Activated CD8-positive, alpha-beta T cell treated with anti-CD3 and anti-CD28 coated beads for 36 hours (primary cell): ENCODE results near the gene STIM1. TPM values are rescaled to one million over a fixed set of nuclear protein-coding genes. Genes with fewer than 3 reads are reported as not detected.

Experiments
- ATAC-seq: fragments of 200-7000 bp; cut with Tn5 transposase; one replicate; pipeline ENCODE4 v1.10.0; 2021; ENCODE audit warnings: mild to moderate bottlenecking, moderate library complexity
- CTCF ChIA-PET: fragments of 350-600 bp; sonication (Branson Sonifier 250); formaldehyde crosslinking; loops from one replicate; lab custom pipeline; 2021; ENCODE audit warnings: antibody characterized with exemption; lab: Charles Lee
- POLR2A ChIA-PET: fragments of 350-600 bp; sonication (Branson Sonifier 250); formaldehyde crosslinking; loops from one replicate; lab custom pipeline; 2021; ENCODE audit warnings: antibody characterized with exemption; lab: Charles Lee
- DNase-seq: peaks from one replicate; pipeline ENCODE4 v3.0.0-alpha.2; 2020
- H3K27ac Mint-ChIP-seq: one replicate; pipeline ENCODE4 v1.8.0; 2021; ENCODE audit warnings: mild to moderate bottlenecking, mixed read lengths
- H3K27me3 Mint-ChIP-seq: one replicate; pipeline ENCODE4 v1.8.0; 2021; ENCODE audit warnings: mixed read lengths
- H3K36me3 Mint-ChIP-seq: one replicate; pipeline ENCODE4 v1.8.0; 2021; ENCODE audit warnings: low read depth, mixed read lengths
- H3K4me1 Mint-ChIP-seq: one replicate; pipeline ENCODE4 v1.8.0; 2021; ENCODE audit warnings: low read depth, mixed read lengths
- H3K4me3 Mint-ChIP-seq: one replicate; pipeline ENCODE4 v1.8.0; 2021; ENCODE audit warnings: mild to moderate bottlenecking, moderate library complexity, mixed read lengths
- H3K9me3 Mint-ChIP-seq: one replicate; pipeline ENCODE4 v1.8.0; 2021; ENCODE audit warnings: mixed read lengths
- CTCF ChIP-seq: fragments of 200-600 bp; IDR thresholded peaks from one replicate; pipeline ENCODE4 v1.8.0; 2022; ENCODE audit warnings: antibody characterized with exemption, mild to moderate bottlenecking
- intact Hi-C: fragments of 100-400 bp; cut with micrococcal nuclease; formaldehyde crosslinking; loops from one replicate; pipeline ENCODE4 v1.10.0; 2022
- total RNA-seq, 2 experiments: library from RNA; stranded (reverse); gene quantifications; one replicate each; pipeline ENCODE4 v1.2.3, GENCODE V29; 2021

The STIM1 gene
- total RNA-seq, 2 experiments from 2014 or later, result 60.8 to 61.4 TPM

GRCh38 chr11:4054643-4055042, 199.2 kb downstream of the STIM1 start:
- DNase-seq (no peak), ATAC-seq (no peak)
- intact Hi-C loops, result loop anchor here (5.0 kb wide), 1 partner anchor 67 kb away; no protein-coding TSS in a partner anchor
- Mint-ChIP-seq H3K9me3 (peaks cover 2% of the 10 kb centered on the region), H3K27ac (no peak overlapping the region), H3K27me3 (no peaks in the 10 kb centered on the region), H3K4me1 (peaks cover 24% of the 10 kb centered on the region), H3K4me3 (no peak overlapping the region), H3K36me3 (peaks cover 38% of the 10 kb centered on the region)
- CTCF ChIA-PET, result interaction anchor here (1.3 to 7.5 kb wide), 3 partner anchors 15 to 200 kb away, joined by 3 to 64 read pairs (median 9); no protein-coding TSS in a partner anchor
- POLR2A ChIA-PET, result no interaction called here
- TF ChIP-seq CTCF, result no peak

GRCh38 chr11:4059424-4059823, 204.0 kb downstream of the STIM1 start:
- ChIA-PET CTCF (interaction anchor here (1.4 to 7.5 kb wide), 3 partner anchors 13 to 210 kb away, joined by 5 to 64 read pairs (median 22); no protein-coding TSS in a partner anchor), POLR2A (interaction anchor here (1.2 to 2.6 kb wide), 2 partner anchors 205 to 251 kb away, joined by 3 to 11 read pairs; partner anchors contain the start of gene STIM1)
- no peak for ATAC-seq
- no peak overlapping the region for H3K4me3 Mint-ChIP-seq
- intact Hi-C loops, result loop anchor here (5.0 kb wide), 1 partner anchor 72 kb away; no protein-coding TSS in a partner anchor
- no peak for TF ChIP-seq CTCF
- H3K36me3 Mint-ChIP-seq, result peaks cover 26% of the 10 kb centered on the region
- H3K27me3 Mint-ChIP-seq, result no peaks in the 10 kb centered on the region
- H3K9me3 Mint-ChIP-seq, result no peaks in the 10 kb centered on the region
- DNase-seq, result no peak
- H3K4me1 Mint-ChIP-seq, result peaks cover 36% of the 10 kb centered on the region
- H3K27ac Mint-ChIP-seq, result peak overlapping the region; percentile 5

GRCh38 chr11:4060182-4060923, 204.9 kb downstream of the STIM1 start:
- ChIA-PET CTCF (interaction anchor here (0.7 to 7.5 kb wide), 5 partner anchors 12 to 219 kb away, joined by 3 to 64 read pairs (median 4); partner anchors contain the start of gene STIM1), POLR2A (interaction anchor here (0.6 to 1.7 kb wide), 3 partner anchors 21 to 252 kb away, joined by 3 to 9 read pairs (median 3); partner anchors contain the start of gene STIM1)
- H3K27me3 Mint-ChIP-seq, result no peaks in the 10 kb centered on the region
- no peaks in the 10 kb centered on the region for H3K9me3 Mint-ChIP-seq
- no peak for TF ChIP-seq CTCF
- ATAC-seq (no peak), DNase-seq (no peak)
- H3K4me1 Mint-ChIP-seq, result peaks cover 44% of the 10 kb centered on the region
- no peak overlapping the region for H3K4me3 Mint-ChIP-seq
- peaks cover 23% of the 10 kb centered on the region for H3K36me3 Mint-ChIP-seq
- intact Hi-C loops, result no loop called here
- no peak overlapping the region for H3K27ac Mint-ChIP-seq

GRCh38 chr11:4061700-4062099, 206.2 kb downstream of the STIM1 start:
- intact Hi-C loops, result no loop called here
- DNase-seq, result no peak
- peaks cover 18% of the 10 kb centered on the region for H3K36me3 Mint-ChIP-seq
- ATAC-seq, result no peak
- no peaks in the 10 kb centered on the region for H3K27me3 Mint-ChIP-seq
- no peaks in the 10 kb centered on the region for H3K9me3 Mint-ChIP-seq
- no peak overlapping the region for H3K27ac Mint-ChIP-seq
- TF ChIP-seq CTCF, result no peak
- peaks cover 53% of the 10 kb centered on the region for H3K4me1 Mint-ChIP-seq
- no peak overlapping the region for H3K4me3 Mint-ChIP-seq
- ChIA-PET CTCF (interaction anchor here (1.6 to 7.5 kb wide), 4 partner anchors 11 to 220 kb away, joined by 4 to 64 read pairs (median 31); partner anchors contain the start of gene STIM1), POLR2A (interaction anchor here (1.7 kb wide), 1 partner anchor 207 kb away, joined by 9 read pairs; the partner anchor contains the start of gene STIM1)
